NCI-H460 (cell line): ENCODE results near the gene CTTNBP2. TPM values are rescaled to one million over a fixed set of nuclear protein-coding genes. Genes with fewer than 3 reads are reported as not detected.

ENCODE experiments used
- DNase-seq: peaks from one replicate; pipeline ENCODE4 v3.0.0-alpha.2; 2016; ENCODE audit warnings: low read depth; ENCODE audit errors: extremely low read depth
- total RNA-seq: library from RNA; depleted of rRNA; stranded (reverse); fragments of >200 nt; shearing (Covaris generic); gene quantifications from 2 replicates; pipeline ENCODE4 v1.2.3, GENCODE V29; 2014

CTTNBP2 gene
- total RNA-seq, 1 experiment from 2014 or later: 0.94 TPM

DNA sequence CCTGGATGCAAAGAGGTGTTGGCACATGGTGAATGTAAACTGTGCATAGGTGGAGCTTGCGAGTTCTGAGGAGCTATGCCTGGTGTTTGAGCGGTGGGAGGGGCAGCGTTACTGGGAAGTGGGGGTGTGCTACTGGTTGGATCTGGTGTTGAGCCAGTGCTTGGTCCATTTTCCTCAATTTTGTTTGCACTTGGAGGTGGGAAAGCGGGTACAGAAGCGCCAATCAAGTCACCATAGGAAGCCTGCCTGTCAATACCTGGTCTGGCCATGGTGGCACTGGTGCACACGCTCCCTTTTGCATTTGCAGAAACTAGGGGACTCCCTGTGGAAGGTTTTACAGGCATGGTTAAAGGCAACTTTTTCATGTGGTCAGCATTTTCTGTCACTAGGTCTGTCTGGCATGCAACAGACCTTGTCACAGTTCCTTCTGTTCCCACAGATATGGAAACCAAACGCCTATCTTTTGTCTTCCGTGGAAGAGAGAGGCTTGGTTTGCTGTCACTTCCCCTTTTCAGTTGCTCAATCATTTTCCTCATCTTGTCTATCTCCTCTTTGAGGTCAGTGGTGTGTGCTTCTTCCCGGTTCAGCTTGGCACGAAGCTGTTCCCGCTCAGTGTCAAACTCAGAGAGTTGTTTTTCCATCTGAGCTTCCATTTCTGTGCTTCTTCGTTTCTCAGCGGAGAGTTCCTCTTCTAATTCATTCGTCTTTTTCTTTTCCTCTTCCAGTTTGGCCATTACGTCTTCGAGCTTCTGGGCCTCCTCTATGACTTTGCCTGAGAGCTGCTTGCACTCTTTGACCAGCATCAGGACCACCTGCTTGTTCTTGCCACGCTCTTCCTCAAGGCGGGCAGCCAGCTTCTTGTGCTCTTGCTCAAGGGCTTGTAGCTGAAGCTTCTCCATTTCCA is 81.1 kb downstream of the CTTNBP2 start:
- DNase-seq: no peak

DNA sequence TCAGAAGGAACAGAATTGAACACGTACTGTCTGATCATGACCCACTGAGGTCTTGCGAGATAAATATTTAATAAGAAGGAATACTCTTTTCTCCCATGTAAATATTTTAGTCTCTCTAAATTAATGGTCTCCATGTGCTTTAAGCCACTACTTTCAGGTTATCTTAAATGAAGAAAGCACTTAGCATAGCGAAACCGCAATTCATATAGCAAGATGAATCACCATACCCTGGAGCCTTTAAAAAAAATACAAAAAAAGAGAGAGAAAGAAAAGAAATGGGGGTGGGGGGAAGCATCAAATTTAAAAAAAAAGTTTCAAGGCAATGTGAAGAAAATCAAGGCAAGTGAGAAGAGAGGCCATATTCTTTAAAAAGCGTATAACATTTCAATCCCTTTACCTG is 82.5 kb downstream of the CTTNBP2 start:
- DNase-seq: no peak

DNA sequence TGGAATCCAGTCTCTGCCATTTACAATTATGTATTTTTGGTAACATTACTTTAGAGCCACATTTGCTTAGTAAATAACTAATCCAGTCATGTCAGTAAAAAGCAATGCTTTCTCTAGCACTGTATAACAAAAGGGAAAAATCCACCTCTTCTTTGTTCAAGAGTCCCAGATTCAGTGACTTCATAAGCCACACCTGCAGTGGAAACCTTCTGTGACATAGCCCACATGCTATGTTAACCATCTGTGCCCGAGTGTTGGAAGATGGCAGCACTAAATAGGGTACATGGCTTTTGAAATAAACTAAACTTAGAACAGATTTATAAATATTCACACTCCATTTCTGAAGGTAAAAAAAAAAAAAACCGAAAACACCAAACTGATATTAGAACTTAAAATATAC is 83.0 kb downstream of the CTTNBP2 start:
- no peak for DNase-seq

DNA sequence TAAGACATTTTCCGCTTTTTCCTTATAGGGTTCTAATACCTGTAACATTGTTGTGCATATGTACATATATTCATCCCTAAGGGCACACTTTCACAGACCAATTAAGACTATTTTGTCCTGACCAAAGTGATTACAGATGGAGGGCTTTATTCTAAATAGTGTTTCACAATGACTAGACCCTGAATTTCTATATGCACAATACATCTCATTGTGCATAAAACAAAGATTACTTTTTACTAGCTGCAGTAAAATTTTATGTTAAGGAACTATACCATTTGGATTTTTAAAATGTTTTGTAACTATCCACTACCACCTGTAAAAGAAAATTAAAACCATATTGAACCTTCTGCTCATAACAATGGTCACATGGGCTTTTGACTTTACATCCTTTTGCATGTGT is 87.8 kb downstream of the CTTNBP2 start:
- DNase-seq: no peak

DNA sequence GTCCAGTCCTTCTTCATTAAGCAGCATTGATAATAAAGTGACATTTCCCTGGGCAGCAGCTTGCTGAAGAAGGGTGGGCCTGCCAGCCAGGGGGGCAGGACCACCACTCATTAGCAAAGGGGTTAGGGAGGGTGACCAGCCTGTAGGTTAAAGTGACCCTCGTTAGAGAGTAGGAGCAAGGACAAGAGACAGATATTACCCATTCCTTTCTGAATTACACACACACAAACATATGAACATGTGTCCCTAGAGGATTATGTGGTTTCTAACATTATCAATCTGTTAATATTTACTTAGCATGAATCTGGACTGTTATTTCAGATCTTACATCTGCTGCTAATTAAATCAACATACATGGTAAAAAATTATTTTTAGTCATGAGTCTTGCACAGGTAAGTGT is 88.9 kb downstream of the CTTNBP2 start:
- DNase-seq: no peak

DNA sequence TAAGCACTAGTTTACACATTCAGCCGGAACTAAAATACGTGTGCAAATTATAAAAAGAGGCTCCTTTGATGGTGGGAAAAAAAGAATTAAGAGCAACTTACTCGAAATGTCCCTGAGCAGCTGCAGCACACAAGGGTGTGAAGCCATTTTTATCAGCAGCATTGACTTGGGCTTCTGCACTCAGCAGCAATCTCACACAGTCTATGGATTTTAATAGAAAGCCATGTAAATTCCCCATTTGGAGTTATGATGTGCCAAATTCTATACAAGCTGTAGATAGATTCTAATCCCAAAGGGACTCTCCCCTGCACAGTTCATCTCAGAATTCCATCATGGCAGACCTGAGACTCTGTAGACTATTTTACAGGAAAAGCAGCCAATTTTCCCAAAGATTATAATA is 90.5 kb downstream of the CTTNBP2 start:
- no peak for DNase-seq

DNA sequence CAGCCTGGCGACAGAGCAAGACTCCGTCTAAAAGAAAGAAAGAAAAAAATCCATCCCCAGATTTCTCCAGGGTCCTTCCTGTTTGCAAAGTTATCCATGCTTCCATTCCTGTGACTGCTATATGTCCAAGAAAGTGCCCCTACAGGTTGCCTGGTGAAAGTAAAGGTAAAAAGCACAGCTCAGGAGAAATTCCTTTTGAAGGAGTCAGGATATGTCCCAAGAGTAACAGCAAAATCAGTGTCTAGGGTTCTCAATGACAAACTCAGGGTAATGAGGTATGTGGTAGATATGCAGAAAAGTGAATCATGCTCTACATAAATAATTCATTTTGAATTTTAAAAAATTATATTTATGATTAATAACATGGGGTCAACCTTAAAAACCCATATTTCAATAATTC is 91.5 kb downstream of the CTTNBP2 start:
- DNase-seq: no peak

DNA sequence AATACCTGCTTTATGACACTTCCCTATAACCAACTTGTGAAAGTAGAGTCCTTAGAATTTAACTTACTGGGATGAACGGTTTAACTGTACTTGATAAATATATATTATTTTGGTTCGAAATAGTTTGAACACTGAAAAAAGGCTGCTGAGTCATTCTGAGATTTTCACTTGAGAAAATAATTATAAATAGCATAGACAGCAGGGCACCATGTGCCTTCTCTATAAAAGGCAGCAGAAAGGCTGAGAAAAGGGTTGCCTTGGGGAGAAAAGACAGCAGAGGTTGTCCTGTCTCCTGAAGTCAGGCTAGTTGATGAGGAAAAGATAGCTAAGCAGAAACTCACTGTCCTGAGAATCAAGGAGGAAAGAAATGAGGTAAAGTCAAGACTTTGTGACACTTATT is 92.4 kb downstream of the CTTNBP2 start:
- no peak for DNase-seq

DNA sequence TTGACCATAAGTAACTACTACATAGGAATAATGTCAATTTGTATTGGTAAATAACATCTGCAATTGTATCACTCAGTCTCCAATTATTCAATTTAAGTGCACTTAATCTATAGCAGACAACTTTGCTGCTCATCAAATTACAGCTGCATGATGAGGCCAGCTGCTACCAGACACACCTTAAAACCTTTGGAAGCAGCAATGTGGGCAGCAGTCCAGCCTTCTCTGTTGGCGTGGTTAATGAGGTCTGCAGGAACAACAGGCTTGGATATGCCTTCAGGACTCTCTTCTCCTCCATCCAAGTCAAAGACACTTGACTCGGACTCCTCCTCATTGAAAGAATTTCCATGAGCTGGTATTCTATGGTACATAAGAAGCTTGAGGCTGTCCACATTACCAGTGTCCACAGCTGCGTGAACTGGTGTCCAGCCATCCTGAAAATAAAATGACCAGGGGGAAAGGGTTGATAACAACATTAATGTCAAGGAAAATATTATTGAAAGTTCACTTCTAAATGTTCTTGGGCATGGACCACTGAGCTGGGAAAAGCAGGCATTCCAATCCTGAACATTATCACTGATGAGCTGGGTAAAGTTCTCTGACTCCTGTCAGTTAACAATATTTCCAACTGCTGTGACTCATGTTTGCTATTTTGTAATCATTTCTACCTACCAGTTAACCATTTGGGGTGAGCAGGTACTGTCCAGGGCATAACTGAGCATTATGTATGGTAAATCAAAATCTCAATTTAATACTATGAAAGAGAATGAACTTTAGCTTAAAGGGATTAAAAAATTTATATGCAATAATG is 95.7 kb downstream of the CTTNBP2 start:
- no peak for DNase-seq

DNA sequence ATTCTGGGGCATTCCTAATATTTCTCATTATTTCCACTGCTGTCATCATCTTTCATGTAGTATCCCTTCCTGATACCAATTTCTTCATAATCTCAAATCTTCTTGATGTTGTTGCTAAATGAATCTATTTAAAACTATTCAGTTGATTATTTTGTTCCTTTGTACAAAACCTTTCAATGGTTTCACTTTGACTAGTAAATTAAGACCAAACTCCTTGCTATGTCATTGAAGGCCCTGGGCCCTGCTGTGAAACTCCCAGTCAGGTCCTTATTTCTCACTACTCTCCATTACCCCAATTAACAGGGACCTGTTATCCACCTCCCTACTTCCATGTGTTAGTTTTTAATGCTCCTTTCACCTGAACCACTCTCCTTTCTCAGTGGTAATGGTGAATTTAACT is 97.0 kb downstream of the CTTNBP2 start:
- DNase-seq: no peak

DNA sequence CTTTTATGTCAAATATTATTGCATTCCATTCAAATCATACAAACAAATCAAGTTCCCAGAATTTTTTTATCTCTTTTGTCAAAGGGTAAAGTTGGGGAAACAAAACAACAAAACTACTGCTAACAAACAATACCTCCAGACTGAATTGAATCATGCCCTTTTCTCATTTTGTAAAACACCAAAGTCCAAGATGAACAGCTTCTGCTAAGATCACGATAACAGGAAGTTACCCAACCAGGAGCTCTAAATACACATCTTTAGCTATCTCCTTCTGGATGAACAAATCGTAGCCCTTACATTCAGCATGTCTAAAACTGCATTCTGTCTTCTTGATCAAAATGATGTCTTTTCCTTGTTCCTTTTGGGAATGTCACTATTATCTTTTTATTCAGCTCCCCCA is 97.4 kb downstream of the CTTNBP2 start:
- no peak for DNase-seq

DNA sequence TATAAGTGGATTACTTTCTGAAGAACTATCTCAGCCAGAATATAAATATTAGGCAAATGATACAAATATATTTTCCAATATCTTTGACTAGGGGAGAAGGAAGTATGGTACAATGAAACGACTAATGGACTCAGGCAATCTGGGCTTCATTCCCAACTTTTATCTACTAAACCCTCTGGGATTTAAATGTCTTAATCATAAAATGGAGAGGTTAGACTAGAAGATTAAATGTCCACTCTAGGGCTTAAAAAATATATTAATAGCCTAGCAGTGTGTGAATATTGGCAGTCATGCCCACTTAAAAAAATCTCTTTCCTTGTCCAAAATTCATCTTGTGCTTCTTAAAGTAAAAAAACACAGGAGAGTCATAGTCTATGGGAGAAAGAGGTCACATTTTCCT is 98.3 kb downstream of the CTTNBP2 start:
- DNase-seq: no peak

DNA sequence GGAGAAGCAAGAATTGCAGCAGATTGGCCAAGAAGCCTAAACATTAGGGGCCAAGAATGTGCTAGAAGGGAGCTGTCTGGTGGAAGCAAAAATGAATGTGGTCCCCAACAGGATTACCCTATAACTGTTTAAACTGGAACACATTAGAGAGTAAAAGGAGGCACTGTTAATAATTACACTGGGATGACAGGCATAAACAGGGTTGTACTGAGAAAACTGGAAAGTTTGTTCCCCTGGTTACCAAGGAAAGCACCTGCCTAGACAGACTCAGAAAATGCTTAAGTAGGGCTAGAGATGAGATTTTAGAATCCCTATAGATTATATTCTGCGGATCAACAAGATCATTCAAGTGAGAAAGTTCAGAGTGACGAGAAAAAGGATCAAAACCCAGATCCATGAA is 100.8 kb downstream of the CTTNBP2 start:
- DNase-seq: no peak

DNA sequence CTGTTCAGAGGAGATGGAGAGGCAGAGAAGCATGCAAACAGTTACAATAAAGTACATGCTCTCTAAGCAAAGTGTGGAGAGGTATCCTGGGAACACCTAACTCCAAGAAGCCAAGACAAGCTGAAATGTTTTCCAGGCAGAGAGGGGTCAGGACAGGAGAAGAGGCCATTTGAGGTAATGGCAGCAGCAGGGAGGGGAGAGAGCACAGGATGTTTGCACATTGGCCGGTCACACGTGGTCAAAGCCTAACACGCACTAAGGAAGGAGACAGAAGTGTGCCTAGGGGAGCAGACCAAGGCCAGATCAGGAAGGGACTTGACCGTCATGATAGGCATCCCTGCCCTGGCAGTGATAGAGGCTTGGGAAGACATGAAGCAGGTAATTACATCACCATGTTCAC is 101.5 kb downstream of the CTTNBP2 start:
- DNase-seq: no peak

DNA sequence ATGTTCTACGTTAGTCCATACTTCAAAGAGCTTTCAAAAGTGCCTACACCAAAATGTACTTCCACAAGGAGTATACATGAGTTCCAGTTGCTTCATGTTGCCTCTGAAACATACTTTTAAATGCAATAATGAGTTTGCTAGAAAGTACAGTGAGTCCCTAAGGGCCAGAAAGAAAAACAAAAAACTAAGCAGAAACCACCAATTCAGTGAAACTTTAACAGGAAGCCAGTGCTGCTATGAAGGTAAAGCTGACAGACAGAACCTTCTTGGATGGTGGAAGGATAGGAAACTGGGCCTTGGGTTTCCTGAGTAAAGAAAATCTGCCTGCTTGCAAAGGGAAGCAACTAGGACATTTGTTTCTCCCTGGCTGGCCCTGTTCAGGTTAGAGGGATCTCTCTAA is 104.2 kb downstream of the CTTNBP2 start:
- no peak for DNase-seq

DNA sequence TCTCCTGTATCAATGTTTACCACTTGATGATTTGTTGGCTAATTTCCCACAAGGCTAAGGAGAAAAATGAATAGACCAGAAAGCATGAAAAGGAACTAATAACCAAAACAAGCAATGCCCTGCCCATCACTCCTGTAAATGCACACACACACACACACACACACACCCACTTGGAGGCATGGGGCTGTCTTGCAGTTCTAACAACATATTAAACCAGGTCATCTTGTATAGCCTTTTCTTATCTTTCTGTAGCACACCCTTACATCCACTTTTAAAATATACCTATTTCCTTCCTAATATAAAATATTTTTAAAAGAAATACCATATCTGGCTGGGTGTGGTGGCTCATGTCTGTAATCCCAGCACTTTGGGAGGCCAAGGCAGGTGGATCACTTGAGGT is 105.3 kb downstream of the CTTNBP2 start:
- DNase-seq: no peak

DNA sequence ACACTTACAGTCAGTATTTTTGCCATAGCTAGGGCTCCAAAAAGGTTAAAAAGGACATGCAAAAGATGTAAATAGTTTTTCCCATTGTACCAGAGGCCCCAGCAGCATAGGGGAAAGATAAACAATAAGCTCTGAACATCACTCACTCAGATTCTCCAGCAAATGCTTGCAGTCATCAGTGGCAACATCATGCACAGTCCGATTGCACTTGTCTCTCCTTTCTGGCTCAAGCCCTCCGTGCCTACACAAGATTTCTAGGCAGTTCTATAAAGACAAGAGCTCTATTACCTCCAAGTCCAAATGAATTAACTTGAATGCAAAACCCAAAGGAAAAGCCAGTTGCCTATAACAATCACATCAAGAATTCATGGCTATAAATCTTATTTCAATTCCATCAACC is 106.3 kb downstream of the CTTNBP2 start:
- no peak for DNase-seq

DNA sequence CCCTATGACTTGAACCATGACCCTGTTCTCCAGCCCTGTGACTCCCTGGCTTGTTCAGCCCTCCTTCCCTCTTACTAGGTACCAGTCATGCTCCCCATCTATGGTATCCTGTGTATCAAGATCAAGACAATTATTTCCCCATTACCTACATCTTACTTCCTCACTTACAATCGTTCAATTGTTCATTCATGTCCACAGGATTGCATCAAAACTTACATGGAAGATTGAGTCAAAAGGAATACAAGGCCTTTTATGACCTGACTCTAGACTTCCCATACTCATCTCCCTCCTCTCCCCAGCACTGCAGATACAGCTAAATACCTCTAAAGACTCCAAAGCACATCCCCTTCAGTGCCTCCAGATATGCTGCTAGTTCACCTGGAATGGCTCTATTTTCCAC is 109.2 kb downstream of the CTTNBP2 start:
- no peak for DNase-seq

DNA sequence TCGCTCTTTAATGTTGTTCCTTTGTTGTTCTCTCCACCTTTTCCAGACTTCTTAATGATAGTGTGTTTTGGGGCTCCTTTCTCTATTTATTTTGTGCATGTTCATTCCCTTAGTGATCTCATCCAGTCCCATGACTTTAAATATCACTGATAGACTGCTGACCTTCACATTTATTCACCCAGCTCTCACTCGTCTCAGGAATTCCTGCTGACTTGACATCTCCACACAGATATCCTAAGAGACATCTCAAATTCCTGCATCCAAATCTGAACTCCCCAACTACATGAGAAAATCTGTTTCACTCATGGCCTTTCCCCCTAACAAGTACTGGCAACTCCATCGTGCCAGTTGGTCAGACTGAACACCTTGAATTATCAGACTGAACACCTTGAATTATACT is 111.2 kb downstream of the CTTNBP2 start:
- DNase-seq: no peak

DNA sequence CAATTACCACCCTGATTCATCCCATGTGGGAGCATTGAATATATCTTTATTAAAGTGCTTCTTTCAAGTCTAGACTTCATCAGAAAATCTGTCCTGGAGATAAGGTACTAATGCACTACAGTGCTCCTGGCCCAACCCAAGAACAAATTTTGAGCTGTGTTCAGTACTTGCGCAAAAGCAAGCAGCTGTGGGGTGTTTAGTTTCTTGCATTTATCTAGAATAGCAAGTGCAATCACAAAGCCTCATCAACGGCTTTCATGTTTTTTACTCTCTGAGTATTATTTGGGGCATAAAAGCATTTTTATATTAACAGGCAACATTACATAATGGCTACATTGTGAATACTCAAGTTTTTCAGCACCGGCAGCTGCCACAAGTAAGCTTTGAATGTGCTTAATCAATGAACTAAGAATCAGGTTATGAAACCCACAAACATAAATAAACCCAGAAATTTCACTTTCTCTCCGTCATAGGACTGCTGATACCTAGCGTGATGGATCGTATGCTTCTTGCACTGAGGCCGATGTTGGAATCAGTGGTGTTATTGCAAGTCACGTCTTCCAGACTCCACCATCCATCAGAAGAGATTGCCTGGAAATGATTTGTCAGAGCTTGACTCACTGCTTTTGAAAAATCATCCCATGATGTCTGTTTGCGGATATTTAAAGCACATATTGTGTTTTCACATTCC is 113.1 kb downstream of the CTTNBP2 start:
- DNase-seq: no peak

DNA sequence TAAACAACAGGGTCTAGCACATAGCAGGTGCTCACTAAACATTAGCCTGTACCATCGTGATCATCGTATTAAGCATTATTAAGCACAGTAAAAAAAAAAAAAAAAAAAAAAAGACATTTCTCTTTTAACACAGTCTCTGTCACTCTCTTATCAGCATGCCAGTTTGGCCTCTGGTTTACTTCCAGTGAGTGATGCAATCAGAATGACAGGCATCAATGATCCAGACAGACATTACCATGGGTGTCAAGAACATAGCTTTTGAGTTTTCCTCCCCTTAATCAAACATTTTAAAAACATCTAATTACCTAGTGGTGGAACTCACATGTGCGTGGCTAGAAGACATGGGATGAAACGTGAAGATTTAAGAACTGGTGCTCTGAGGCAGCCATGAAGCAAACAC is 115.8 kb downstream of the CTTNBP2 start:
- no peak for DNase-seq
